ENCODE measurements around the gene SMCR8.

SMCR8 gene

DNA sequence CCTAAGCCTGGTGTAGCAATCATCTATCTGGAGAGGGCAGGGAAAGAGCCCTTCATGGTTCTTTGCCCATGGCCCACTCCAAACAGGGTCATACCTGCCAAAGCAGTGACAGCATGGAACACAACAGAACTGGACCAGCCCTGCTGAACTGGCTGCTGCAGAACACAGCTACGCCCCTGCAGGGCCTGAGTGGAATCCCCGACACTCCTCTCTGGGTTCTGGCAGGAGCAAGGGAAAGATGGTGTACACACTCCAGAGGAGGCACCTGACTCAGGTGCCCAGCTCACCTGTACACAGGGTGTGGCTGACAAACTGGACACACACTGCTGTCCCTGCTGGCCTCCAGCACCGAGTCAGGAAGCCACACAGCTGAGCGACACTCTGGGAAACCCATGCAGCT, 34.8 kb upstream of the SMCR8 start:
- Histone ChIP-seq H3K27ac (ENCODE audit: low read depth, low read length, poor library complexity, severe bottlenecking) (no peak overlapping the region), H3K27me3 (ENCODE audit: insufficient read depth, low read length) (no peaks in the 10 kb centered on the region), H3K4me2 (ENCODE audit: low read length) (no peak overlapping the region), H3F3A (ENCODE audit: insufficient read depth, low read length) (no peaks in the 10 kb centered on the region), H3K79me2 (ENCODE audit: insufficient read depth, low read length) (no peaks in the 10 kb centered on the region), H3K9me3 (ENCODE audit: low read length) (no peaks in the 10 kb centered on the region), H3K36me3 (ENCODE audit: insufficient read depth, low read length) (peaks cover 88% of the 10 kb centered on the region), H3K4me3 (ENCODE audit: low read depth, low read length, poor library complexity, severe bottlenecking) (no peak overlapping the region), H2AFZ (ENCODE audit: low read length) (no peak overlapping the region), H4K20me1 (ENCODE audit: insufficient read depth, low read length) (no peaks in the 10 kb centered on the region), H3K4me1 (ENCODE audit: insufficient read depth, low read length, severe bottlenecking) (no peaks in the 10 kb centered on the region), H3K9me2 (ENCODE audit: low read depth, low read length) (no peaks in the 10 kb centered on the region), H3K9ac (ENCODE audit: low read length) (no peak overlapping the region)
- TF ChIP-seq, protein P1, sequence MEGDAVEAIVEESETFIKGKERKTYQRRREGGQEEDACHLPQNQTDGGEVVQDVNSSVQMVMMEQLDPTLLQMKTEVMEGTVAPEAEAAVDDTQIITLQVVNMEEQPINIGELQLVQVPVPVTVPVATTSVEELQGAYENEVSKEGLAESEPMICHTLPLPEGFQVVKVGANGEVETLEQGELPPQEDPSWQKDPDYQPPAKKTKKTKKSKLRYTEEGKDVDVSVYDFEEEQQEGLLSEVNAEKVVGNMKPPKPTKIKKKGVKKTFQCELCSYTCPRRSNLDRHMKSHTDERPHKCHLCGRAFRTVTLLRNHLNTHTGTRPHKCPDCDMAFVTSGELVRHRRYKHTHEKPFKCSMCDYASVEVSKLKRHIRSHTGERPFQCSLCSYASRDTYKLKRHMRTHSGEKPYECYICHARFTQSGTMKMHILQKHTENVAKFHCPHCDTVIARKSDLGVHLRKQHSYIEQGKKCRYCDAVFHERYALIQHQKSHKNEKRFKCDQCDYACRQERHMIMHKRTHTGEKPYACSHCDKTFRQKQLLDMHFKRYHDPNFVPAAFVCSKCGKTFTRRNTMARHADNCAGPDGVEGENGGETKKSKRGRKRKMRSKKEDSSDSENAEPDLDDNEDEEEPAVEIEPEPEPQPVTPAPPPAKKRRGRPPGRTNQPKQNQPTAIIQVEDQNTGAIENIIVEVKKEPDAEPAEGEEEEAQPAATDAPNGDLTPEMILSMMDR (IDR thresholded peaks at IDR 0.05; ENCODE audit: low read length): no peak
- no peak for TF ChIP-seq EZH2 (IDR thresholded peaks at IDR 0.05; ENCODE audit: borderline replicate concordance, low read length)

DNA sequence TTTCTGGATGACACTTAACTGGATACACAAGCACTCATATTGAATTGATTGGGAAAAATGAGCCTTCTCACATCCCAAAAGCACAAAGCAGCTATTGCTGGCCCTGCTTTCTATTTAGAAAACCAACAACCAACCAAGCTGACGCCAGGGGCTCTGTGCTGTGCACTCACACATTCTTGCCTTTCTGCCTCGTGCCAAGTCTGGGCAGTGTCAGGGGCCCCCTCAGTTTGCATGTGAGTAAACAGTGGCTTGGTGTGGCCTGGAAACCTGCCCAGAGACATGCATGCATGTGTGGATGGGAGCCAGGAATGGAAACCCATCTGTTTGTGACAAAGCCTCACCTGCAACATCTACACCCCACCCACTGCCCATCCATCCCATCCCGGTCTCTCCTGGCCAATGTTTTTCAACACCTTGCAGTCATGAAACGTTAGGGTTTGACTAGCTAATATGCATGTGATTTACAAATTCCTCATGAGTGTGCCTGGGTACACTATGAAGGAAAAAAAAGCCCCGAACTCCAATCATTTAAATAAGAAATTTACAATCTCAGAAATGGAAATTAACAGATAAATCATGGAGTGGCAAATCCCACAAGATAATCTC, 34.2 kb upstream of the SMCR8 start:
- H3K4me2 ChIP-seq (ENCODE audit: low read length): no peak overlapping the region
- no peaks in the 10 kb centered on the region for H4K20me1 ChIP-seq (ENCODE audit: insufficient read depth, low read length)
- H3K27me3 ChIP-seq (ENCODE audit: insufficient read depth, low read length): no peaks in the 10 kb centered on the region
- no peak overlapping the region for H2AFZ ChIP-seq (ENCODE audit: low read length)
- no peaks in the 10 kb centered on the region for H3K9me3 ChIP-seq (ENCODE audit: low read length)
- no peak overlapping the region for H3K4me3 ChIP-seq (ENCODE audit: low read depth, low read length, poor library complexity, severe bottlenecking)
- no peak overlapping the region for H3K9ac ChIP-seq (ENCODE audit: low read length)
- H3F3A ChIP-seq (ENCODE audit: insufficient read depth, low read length): no peaks in the 10 kb centered on the region
- TF ChIP-seq EZH2 (IDR thresholded peaks at IDR 0.05; ENCODE audit: borderline replicate concordance, low read length): no peak
- TF ChIP-seq, protein P1 (IDR thresholded peaks at IDR 0.05; ENCODE audit: low read length): no peak
- H3K9me2 ChIP-seq (ENCODE audit: low read depth, low read length): no peaks in the 10 kb centered on the region
- peaks cover 93% of the 10 kb centered on the region for H3K36me3 ChIP-seq (ENCODE audit: insufficient read depth, low read length)
- no peaks in the 10 kb centered on the region for H3K4me1 ChIP-seq (ENCODE audit: insufficient read depth, low read length, severe bottlenecking)
- H3K79me2 ChIP-seq (ENCODE audit: insufficient read depth, low read length): no peaks in the 10 kb centered on the region
- H3K27ac ChIP-seq (ENCODE audit: low read depth, low read length, poor library complexity, severe bottlenecking): no peak overlapping the region

DNA sequence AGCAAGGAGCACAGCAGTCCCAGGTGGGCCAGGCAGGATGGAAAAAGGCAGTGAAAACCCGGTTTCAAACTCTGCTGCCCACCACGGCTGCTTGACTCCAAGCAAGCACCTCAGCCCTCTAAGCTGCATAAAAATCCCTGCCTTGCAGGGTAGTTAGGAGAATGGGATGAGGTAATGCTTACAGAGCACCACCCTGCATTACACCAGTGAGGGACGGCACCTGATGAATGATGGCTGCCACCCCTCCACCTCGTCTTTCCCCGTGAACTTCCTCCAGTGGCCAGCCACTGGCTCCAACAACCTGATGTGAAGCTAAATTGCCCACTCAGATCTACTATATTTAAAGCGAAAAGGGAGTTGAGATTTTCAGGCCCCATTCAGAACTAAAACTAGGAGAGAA, 33.3 kb upstream of the SMCR8 start:
- H4K20me1 ChIP-seq (ENCODE audit: insufficient read depth, low read length): no peaks in the 10 kb centered on the region
- no peaks in the 10 kb centered on the region for H3K27me3 ChIP-seq (ENCODE audit: insufficient read depth, low read length)
- no peak for TF ChIP-seq EZH2 (IDR thresholded peaks at IDR 0.05; ENCODE audit: borderline replicate concordance, low read length)
- TF ChIP-seq, protein P1 (IDR thresholded peaks at IDR 0.05; ENCODE audit: low read length): no peak
- H3F3A ChIP-seq (ENCODE audit: insufficient read depth, low read length): no peaks in the 10 kb centered on the region
- H3K9ac ChIP-seq (ENCODE audit: low read length): no peak overlapping the region
- H3K27ac ChIP-seq (ENCODE audit: low read depth, low read length, poor library complexity, severe bottlenecking): no peak overlapping the region
- peaks cover 91% of the 10 kb centered on the region for H3K36me3 ChIP-seq (ENCODE audit: insufficient read depth, low read length)
- no peaks in the 10 kb centered on the region for H3K9me3 ChIP-seq (ENCODE audit: low read length)
- no peak overlapping the region for H3K4me3 ChIP-seq (ENCODE audit: low read depth, low read length, poor library complexity, severe bottlenecking)
- H2AFZ ChIP-seq (ENCODE audit: low read length): no peak overlapping the region
- H3K4me2 ChIP-seq (ENCODE audit: low read length): no peak overlapping the region
- no peaks in the 10 kb centered on the region for H3K4me1 ChIP-seq (ENCODE audit: insufficient read depth, low read length, severe bottlenecking)
- no peaks in the 10 kb centered on the region for H3K9me2 ChIP-seq (ENCODE audit: low read depth, low read length)
- no peaks in the 10 kb centered on the region for H3K79me2 ChIP-seq (ENCODE audit: insufficient read depth, low read length)
